Epithelial cell of proximal tubule (primary cell): ENCODE measurements around the gene MDH2. TPM values are rescaled to one million over a fixed set of nuclear protein-coding genes. Genes with fewer than 3 reads are reported as not detected.
"Not testable (repeated sequence)": the region's sequence is repeated elsewhere in the genome, so short reads cannot be mapped to it uniquely, and the experiment has no call there.

Source experiments
- DNase-seq: peaks from one replicate; pipeline ENCODE4 v3.0.0-alpha.2; 2011; ENCODE audit warnings: low read depth
- H3K4me3 ChIP-seq: 2 replicates; pipeline ENCODE4 v1.5.1; 2011; ENCODE audit warnings: low read depth, mild to moderate bottlenecking, low read length
- total RNA-seq: library from RNA; depleted of rRNA; stranded (reverse); fragments of >200 nt; gene quantifications from 2 replicates; pipeline ENCODE4 v1.2.3, GENCODE V29; 2015
- TF ChIP-seq, protein P1 (sequence below): conservative IDR thresholded peaks from 2 replicates; pipeline ENCODE4 v1.5.1; 2012; ENCODE audit warnings: low read depth, mild to moderate bottlenecking, low read length

The MDH2 gene
- total RNA-seq, 1 donor from 2014 or later: 123 TPM

DNA sequence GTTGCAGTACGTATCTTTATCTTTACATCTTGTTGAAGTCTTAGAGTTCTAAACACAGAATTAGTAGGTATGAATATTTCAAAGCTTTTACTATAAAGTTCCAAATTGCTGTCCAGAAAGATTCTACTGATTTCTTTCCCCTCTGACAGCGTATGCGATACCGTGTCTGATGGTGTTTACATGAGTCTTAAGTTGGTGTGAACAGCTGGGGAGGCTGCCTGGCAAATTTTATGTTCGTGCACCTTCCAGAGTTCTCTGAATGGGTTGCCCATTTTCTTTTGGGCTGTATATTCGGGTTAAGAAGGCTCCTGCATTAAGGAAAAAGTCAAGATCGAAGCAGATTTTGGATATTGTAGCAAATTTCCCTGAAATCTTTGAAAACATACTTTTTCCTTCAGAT is 8.3 kb downstream of the MDH2 start:
- no peak overlapping the region for H3K4me3 ChIP-seq
- no peak for DNase-seq
- TF ChIP-seq, protein P1, sequence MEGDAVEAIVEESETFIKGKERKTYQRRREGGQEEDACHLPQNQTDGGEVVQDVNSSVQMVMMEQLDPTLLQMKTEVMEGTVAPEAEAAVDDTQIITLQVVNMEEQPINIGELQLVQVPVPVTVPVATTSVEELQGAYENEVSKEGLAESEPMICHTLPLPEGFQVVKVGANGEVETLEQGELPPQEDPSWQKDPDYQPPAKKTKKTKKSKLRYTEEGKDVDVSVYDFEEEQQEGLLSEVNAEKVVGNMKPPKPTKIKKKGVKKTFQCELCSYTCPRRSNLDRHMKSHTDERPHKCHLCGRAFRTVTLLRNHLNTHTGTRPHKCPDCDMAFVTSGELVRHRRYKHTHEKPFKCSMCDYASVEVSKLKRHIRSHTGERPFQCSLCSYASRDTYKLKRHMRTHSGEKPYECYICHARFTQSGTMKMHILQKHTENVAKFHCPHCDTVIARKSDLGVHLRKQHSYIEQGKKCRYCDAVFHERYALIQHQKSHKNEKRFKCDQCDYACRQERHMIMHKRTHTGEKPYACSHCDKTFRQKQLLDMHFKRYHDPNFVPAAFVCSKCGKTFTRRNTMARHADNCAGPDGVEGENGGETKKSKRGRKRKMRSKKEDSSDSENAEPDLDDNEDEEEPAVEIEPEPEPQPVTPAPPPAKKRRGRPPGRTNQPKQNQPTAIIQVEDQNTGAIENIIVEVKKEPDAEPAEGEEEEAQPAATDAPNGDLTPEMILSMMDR: no peak

DNA sequence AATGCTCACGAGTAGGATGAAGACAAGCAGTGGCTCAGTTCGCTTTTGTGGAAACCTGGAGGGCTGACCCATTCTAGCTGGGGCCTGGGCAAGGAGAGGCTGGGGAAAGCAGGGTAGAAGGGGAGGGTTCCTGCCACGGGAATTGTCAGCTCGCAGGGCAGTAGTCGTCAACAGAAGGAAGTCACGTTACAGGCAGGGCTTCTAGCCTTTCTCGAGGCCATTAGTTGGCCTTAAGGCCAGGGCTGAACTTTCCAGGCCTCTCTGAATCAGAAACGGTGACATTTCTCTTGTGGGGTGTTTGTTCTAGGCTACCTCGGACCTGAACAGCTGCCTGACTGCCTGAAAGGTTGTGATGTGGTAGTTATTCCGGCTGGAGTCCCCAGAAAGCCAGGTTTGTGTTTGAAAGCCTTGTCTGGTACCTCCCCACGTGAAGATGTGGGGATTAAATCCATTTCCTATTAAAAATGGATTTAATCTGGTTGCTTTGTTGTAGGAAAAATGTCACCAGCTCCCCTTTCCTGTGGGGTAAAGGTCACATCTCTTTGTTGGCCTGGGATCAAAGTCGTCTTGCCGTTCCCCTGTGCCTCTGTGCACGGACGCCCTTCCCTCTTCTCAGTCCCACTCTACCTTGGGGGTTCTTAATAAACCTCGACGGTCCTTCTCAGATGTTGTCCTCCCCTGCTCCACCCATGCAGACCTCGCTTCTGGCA is 9.4 kb downstream of the MDH2 start:
- TF ChIP-seq, protein P1: no peak
- DNase-seq: no peak
- no peak overlapping the region for H3K4me3 ChIP-seq

DNA sequence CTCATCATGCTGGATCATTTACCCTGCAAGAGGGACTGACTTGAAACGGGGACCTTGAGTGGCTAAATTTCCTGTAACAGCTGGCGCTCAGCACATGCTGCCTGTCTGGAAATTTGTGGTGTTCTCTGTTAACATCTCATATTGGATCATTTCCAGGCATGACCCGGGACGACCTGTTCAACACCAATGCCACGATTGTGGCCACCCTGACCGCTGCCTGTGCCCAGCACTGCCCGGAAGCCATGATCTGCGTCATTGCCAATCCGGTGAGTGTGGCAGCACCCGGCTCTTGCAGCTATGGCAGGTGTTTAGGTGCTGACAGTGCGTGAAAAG is 9.9 kb downstream of the MDH2 start:
- TF ChIP-seq, protein P1: no peak
- H3K4me3 ChIP-seq: no peak overlapping the region
- no peak for DNase-seq

DNA sequence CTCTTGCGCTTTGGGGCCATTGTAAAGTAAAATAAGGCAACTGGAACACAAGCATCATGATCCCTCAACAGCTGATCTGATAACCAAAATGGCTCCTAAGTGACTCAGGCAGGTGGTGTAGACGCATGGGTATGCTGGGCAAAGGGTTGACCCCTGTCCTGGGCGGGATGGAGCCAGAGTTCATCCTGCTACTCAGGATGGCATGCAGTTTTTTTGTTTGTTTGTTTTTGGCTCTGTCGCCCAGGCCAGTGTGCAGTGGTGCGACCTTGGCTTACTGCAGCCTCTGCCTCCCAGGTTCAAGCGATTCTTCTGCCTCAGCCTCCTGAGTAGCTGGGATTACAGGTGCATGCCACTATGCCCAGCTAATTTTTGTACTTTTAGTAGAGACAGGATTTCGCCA is 10.8 kb downstream of the MDH2 start:
- DNase-seq, H3K4me3 ChIP-seq: not testable (repeated sequence)

DNA sequence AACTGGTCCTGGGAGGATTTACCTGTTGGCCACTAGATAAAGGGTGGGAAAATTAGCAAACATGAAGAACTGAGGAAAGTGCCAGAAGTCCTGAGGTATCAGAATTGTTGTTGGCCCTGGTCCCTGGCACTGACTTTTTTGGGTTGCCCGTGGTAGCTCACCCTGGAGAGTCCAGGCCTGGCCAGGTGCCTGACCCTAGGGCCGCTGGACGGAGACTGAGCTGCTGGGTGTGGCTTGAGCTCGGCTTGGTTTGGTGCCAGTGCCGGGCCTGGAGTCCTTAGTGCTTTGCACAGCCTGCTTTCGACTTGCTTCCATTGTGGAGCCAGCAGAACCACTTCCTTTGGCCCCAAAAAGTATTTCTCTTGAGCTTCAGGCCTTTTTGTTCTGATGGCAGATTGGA is 12.9 kb downstream of the MDH2 start:
- TF ChIP-seq, protein P1: no peak
- H3K4me3 ChIP-seq: no peak overlapping the region
- no peak for DNase-seq

DNA sequence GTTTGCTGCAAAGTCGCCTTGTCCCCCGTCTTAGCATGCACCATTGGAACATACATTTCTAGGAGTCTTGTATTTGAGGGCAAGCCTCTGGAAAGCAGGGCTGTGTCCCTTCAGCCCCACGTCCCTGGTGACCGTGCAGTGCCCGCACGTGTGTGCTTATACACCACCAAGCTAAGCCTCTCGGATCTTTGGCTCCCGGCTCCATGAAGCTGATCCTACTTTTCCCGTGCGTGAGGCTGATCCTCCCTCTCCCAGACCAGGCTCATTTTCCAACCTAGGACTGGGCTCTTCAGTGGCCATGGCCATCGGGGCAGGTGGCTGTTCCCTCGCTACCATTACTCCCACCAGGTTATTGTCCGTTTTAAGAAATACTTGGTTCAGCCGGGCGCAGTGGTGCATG is 14.3 kb downstream of the MDH2 start:
- TF ChIP-seq, protein P1: no peak
- no peak for DNase-seq
- no peak overlapping the region for H3K4me3 ChIP-seq

DNA sequence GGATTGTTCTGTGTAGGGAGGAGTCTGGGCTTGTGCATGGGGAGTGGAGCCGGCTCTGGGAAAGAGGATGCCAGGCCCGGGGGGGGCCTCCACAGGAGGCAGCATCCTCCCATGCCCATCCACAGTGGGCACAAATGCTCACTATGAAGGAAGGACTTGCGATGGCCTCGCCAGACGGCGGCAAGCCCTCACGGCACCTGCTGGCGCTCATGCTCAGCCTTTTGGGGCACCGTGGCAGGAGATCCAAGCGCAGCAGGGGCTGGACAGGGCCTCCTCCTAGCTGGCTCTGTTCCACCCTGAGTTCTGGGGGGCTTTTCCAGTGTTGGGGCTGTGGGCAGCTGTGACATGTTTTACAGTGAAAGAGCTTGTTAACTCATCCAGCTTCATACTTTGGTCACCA is 15.2 kb downstream of the MDH2 start:
- no peak for DNase-seq
- TF ChIP-seq, protein P1: no peak
- H3K4me3 ChIP-seq: no peak overlapping the region
